Embryonic facial prominence (tissue), 1 donor: ENCODE data around the gene C1QL4.
"Not testable (repeated sequence)": the region's sequence is repeated elsewhere in the genome, so short reads cannot be mapped to it uniquely, and the experiment has no call there.

ENCODE experiments used
- DNase-seq: peaks from one replicate; pipeline ENCODE4 v3.0.0-alpha.2; 2016; ENCODE audit errors: extremely low spot score

C1QL4 gene

GRCh38 chr12:49333778-49334177, 3.2 kb downstream of the C1QL4 start:
- DNase-seq: not testable (repeated sequence)

GRCh38 chr12:49332891-49333371, 4.1 kb downstream of the C1QL4 start:
- DNase-seq: no peak

GRCh38 chr12:49332441-49332861, 4.5 kb downstream of the C1QL4 start:
- DNase-seq: no peak

DNA sequence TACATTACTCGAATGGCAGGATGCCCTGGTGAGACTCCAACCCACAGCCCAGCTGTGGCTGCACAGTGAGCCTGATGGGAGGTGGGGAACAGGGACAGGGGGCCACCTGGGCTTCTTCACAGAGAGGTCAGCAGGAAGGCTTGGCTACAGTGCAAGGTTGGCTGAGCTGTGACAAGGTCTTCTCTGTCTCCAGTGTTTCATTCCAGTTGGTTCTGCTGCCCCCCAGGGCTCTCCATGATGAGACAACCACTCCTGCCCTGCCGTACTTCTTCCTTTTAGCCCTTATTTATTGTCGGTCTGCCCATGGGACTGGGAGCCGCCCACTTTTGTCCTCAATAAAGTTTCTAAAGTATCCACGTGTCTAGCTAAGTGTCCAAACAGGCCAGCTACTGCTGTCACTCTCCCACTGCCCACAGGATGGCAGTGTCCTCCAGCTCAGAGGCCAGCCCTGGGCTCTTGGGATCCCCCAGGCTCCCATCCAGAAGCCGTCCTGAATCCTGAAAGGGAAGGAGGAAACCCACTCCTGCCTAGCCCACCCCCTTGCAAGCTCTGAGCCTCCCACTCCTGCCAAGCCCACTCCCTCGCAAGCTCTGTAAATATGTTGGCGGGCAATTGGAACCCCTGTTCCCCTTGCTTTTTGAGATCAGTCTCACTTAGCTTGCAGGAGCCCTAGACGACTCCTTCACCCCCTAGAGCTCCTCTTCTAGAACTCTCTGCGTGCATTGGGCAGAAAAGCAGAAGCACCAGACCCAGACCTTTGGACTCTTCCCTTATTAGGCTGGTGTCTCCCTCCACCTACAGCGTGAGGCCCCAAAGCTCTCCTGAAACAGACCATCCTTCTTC, 5.4 kb downstream of the C1QL4 start:
- no peak for DNase-seq

GRCh38 chr12:49330631-49331379, 6.2 kb downstream of the C1QL4 start:
- no peak for DNase-seq

- no peak for DNase-seq
These were observed 6.9 kb downstream of the C1QL4 start for GRCh38 chr12:49330032-49330619.

- no peak for DNase-seq
These were observed 8.2 kb downstream of the C1QL4 start for GRCh38 chr12:49328816-49329215.

- DNase-seq: no peak
These were observed 9.1 kb downstream of the C1QL4 start for GRCh38 chr12:49327887-49328286.

GRCh38 chr12:49327368-49327767, 9.6 kb downstream of the C1QL4 start:
- DNase-seq: no peak

DNA sequence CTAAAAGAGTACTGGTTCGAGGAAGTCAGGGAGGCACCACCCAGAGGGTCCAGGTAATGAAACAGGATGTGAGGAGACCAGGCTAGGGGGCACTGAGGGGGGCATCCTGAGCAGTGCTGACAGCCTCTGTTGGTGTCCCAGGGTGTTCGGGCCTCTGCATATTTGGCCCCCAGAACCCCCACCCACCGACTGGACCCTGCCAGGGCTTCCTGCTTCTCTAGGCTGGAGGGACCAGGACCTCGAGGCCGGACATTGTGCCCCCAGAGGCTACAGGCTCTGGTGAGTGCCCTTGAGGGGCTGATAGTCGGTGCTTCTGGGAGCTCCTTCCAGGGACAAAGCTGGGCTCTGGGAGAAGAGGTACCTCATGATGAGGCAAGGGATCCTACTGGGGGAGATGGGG, 11.4 kb downstream of the C1QL4 start:
- DNase-seq: no peak

DNA sequence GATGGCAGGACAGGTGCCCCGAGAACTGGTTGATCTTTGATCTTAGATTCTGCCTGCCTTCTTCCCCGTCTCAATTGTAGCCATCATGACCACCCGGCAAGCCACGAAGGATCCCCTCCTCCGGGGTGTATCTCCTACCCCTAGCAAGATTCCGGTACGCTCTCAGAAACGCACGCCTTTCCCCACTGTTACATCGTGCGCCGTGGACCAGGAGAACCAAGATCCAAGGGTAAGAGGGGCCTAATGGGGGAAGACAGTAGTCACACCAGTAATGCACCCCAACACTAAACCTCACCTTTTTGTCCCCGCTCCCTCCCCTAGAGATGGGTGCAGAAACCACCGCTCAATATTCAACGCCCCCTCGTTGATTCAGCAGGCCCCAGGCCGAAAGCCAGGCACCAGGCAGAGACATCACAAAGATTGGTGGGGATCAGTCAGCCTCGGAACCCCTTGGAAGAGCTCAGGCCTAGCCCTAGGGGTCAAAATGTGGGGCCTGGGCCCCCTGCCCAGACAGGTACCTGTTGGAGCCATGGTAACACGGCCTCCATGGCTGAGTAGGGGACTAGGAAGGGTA, 13.4 kb downstream of the C1QL4 start:
- no peak for DNase-seq

- DNase-seq: peak; percentile 96
These were observed 14.1 kb downstream of the C1QL4 start, which contains the start of gene TROAP for GRCh38 chr12:49322708-49323523. TROAP (plus strand) TSS chr12:49323255; CDS start chr12:49323609, 354 bp downstream.

DNA sequence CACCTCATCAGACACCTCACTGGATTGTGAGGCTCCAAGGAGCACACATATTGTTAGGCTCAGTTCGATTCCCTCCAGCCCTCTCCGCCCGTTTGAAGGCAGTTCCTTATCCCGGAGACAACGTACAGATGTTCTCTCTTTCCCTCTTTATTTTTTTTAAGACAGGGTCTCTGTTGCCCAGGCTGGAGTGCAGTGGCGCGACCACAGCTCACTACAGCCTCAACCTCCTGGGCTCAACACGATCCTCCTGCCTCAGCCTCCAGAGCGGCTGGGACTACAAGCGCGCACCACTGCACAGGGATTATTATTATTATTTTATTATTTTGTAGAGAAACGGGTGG, 14.7 kb downstream of the C1QL4 start:
- no peak for DNase-seq

GRCh38 chr12:49320411-49321103, 16.4 kb downstream of the C1QL4 start:
- DNase-seq: not testable (repeated sequence)

DNA sequence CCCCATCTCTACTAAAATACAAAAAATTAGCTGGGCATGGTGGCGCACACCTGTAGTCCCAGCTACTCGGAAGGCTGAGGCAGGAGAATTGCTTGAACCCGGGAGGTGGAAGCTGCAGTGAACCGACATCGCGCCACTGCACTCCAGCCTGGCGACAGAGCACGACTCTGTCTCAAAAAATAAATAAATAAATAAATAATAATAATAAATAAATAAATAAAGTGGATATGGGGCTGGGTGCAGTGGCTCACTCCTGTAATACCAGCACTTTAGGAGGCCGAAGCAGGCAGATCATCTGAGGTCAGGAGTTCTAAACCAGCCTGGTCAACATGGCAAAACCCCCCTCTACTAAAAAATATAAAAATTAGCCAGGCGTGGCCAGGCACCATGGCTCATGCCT, 19.9 kb downstream of the C1QL4 start:
- DNase-seq: not testable (repeated sequence)

DNA sequence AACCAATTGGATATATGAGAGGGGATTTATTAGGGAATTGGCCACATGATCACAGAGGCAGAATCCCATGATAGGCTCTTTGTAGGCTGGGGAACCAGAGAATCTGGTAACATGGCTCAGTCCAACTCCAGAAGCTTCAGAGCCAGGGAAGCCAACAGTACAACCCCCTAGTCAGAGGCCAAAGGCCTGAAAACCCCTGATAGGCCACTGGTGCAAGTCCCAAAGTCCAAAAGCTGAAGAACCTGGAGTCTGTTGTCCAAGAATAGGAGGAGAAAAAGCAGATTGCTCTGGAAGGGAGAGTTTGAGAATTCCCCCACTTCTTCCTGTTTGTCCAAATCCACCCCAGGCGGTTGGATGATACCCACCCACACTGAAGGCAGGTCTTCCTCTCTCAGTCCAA, 22.2 kb downstream of the C1QL4 start:
- DNase-seq: no peak

DNA sequence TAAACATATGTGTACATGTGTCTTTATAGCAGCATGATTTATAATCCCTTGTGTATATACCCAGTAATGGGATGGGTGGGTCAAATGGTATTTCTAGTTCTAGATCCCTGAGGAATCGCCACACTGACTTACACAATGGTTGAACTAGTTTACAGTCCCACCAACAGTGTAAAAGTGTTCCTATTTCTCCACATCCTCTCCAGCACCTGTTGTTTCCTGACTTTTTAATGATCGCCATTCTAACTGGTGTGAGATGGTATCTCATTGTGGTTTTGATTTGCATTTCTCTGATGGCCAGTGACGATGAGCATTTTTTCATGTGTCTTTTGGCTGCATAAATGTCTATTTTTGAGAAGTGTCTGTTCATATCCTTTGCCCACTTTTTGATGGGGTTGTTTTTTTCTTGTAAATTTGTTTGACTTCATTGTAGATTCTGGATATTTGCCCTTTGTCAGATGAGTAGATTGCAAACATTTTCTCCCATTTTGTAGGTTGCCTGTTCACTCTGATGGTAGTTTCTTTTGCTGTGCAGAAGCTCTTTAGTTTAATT, 26.5 kb downstream of the C1QL4 start:
- DNase-seq: not testable (repeated sequence)

DNA sequence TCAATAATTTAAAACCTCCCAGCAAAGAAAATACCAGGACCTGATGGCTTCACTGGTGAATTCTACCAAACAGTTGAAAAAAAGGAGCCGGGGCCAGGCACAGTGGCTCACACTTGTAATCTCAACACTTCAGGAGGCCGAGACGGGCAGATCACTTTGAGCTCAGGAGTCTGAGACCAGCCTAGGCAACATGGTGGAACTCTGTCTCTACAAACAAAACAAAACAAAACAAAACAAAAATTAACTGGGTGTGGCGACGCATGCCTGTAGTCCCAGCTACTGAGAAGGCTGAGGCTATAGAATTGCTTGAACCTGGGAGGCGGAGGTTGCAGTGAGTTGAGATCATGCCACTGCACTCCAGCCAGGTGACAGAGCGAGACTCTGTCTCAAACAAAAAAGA, 27.6 kb downstream of the C1QL4 start:
- DNase-seq: no peak

GRCh38 chr12:49305762-49306510, 31.1 kb downstream of the C1QL4 start:
- DNase-seq: no peak

GRCh38 chr12:49304161-49304560, 32.8 kb downstream of the C1QL4 start:
- DNase-seq: no peak
